OCI-LY7 (cell line): Measurements from ENCODE around the gene OR8B2. TPM values are rescaled to one million over a fixed set of nuclear protein-coding genes. Genes with fewer than 3 reads are reported as not detected.

Source experiments
- BruUV-seq: library from RNA; stranded (reverse); fragments of 400-500 nt; replicated peaks from 2 replicates; lab custom pipeline; 2021; lab: Mats Ljungman, UMichigan
- CTCF ChIA-PET: fragments of 300-600 bp; sonication (Branson Sonifier 250); formaldehyde crosslinking; loops from one replicate; lab custom pipeline; 2022; ENCODE audit warnings: antibody characterized with exemption; ENCODE audit not compliant: unreplicated experiment; lab: Charles Lee
- POLR2A ChIA-PET: fragments of 300-600 bp; sonication (Branson Sonifier 250); formaldehyde crosslinking; loops from one replicate; lab custom pipeline; 2022; ENCODE audit warnings: antibody characterized with exemption; lab: Charles Lee
- DNase-seq: peaks from one replicate; pipeline ENCODE4 v3.0.0-alpha.2; 2015; ENCODE audit warnings: low spot score
- H2AFZ ChIP-seq: fragments of 200-600 bp; sonication (generic), shearing (Covaris generic); 2 replicates; pipeline ENCODE4 v1.6.1; 2014; ENCODE audit warnings: mild to moderate bottlenecking, antibody characterized with exemption, low read length, moderate library complexity
- H3K27ac ChIP-seq: fragments of 200-600 bp; sonication (generic); 2 replicates; pipeline ENCODE4 v1.5.1; 2014; ENCODE audit warnings: mixed run types, low read depth, mild to moderate bottlenecking, moderate library complexity, low read length, inconsistent platforms; ENCODE audit not compliant: poor library complexity, severe bottlenecking
- H3K36me3 ChIP-seq: fragments of 200-600 bp; sonication (generic); 2 replicates; pipeline ENCODE4 v1.6.1; 2014; ENCODE audit warnings: mild to moderate bottlenecking, antibody characterized with exemption, low read length, moderate library complexity, mixed read lengths; ENCODE audit not compliant: insufficient read depth
- H3K4me1 ChIP-seq: fragments of 200-600 bp; sonication (generic); 2 replicates; pipeline ENCODE4 v1.5.1; 2014; ENCODE audit warnings: mild to moderate bottlenecking, low read length; ENCODE audit not compliant: insufficient read depth, poor library complexity, severe bottlenecking
- H3K4me2 ChIP-seq: fragments of 200-600 bp; sonication (generic); 2 replicates; pipeline ENCODE4 v1.6.1; 2014; ENCODE audit warnings: mild to moderate bottlenecking, low read length
- H3K4me3 ChIP-seq: fragments of 200-600 bp; sonication (generic); 2 replicates; pipeline ENCODE4 v1.5.1; 2014; ENCODE audit warnings: mild to moderate bottlenecking, low read depth, low read length; ENCODE audit not compliant: poor library complexity, severe bottlenecking
- H3K79me2 ChIP-seq: fragments of 200-600 bp; sonication (generic); 2 replicates; pipeline ENCODE4 v1.6.1; 2016; ENCODE audit warnings: low read depth, mild to moderate bottlenecking, low read length, moderate library complexity, mixed read lengths; ENCODE audit not compliant: insufficient read depth
- H3K9me2 ChIP-seq: fragments of 200-600 bp; sonication (generic); 2 replicates; pipeline ENCODE4 v1.6.1; 2016; ENCODE audit warnings: mild to moderate bottlenecking, low read length, mixed read lengths; ENCODE audit not compliant: insufficient read depth
- H3K9me3 ChIP-seq: fragments of 200-600 bp; sonication (generic); 2 replicates; pipeline ENCODE4 v1.6.1; 2014; ENCODE audit warnings: mild to moderate bottlenecking, mixed run types, low read length, mixed read lengths
- H4K20me1 ChIP-seq: fragments of 200-600 bp; sonication (generic); 2 replicates; pipeline ENCODE4 v1.6.1; 2014; ENCODE audit warnings: mild to moderate bottlenecking, antibody characterized with exemption, low read length, moderate library complexity, mixed read lengths; ENCODE audit not compliant: insufficient read depth
- EZH2phosphoT487 ChIP-seq: fragments of 200-600 bp; sonication (generic); IDR thresholded peaks from 2 replicates; pipeline ENCODE4 v1.6.1; 2018; ENCODE audit warnings: low read depth, borderline replicate concordance, mild to moderate bottlenecking, mixed run types, antibody characterized with exemption, low read length, moderate library complexity, mixed read lengths
- intact Hi-C: fragments of 100-400 bp; cut with micrococcal nuclease; formaldehyde crosslinking; loops from one replicate; pipeline ENCODE4 v1.10.0; 2022; ENCODE audit not compliant: unreplicated experiment
- total RNA-seq, 2 experiments: library from RNA; depleted of rRNA in 1 of 2; stranded (reverse); fragments of >200 nt in 1 of 2; shearing (Covaris generic) in 1 of 2; gene quantifications; 2 replicates each; pipeline ENCODE4 v1.2.3, GENCODE V29; 2014 to 2022
- TF ChIP-seq, protein P1 (sequence below): fragments of 200-600 bp; sonication (generic); conservative IDR thresholded peaks from 2 replicates; pipeline ENCODE4 v1.5.1; 2014; ENCODE audit warnings: mild to moderate bottlenecking, antibody characterized with exemption, low read length, moderate library complexity, mixed read lengths

Gene OR8B2
- total RNA-seq, 2 experiments from 2014 or later: not detected

DNA sequence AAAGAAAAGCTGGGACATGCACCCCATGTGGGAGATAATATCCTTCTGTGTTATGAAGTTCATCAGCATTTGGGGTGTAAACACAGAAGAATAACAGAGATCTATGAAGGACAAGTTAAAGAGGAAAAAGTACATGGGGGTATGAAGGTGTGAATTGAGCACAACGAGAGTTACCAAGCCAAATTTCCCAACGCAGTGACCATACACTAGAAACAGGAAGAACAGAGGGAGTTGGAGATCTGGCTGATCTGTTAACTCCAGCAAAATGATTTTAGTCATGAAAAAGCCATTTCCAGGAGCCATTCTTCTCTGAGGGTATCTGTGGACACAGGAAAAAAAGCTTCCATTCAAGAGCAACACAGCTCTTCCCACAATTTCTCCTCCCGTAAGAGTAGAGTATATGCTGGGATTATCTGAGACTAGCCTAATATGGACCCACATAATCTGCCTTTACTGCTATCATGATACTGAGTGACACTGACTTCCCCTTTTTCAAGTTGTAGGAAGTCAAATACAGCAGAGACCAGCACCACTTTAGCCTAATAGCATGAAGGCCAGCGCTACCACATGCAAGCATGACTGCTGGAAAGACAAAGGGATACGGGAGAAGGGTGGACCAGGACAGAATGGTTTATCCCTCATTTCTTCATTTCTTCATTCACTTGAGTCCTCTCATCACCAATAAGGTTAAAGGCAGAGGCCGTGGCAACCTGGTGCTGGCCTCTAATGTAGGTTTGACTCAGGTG, 44.7 kb downstream of the OR8B2 start:
- Histone ChIP-seq H3K36me3 (no peaks in the 10 kb centered on the region), H3K79me2 (no peaks in the 10 kb centered on the region), H3K27ac (no peak overlapping the region), H4K20me1 (no peaks in the 10 kb centered on the region), H3K4me1 (no peaks in the 10 kb centered on the region), H3K9me3 (no peaks in the 10 kb centered on the region), H3K9me2 (no peaks in the 10 kb centered on the region), H2AFZ (no peak overlapping the region), H3K4me3 (no peak overlapping the region), H3K4me2 (no peak overlapping the region)
- CTCF ChIA-PET: no interaction called here
- TF ChIP-seq, protein P1, sequence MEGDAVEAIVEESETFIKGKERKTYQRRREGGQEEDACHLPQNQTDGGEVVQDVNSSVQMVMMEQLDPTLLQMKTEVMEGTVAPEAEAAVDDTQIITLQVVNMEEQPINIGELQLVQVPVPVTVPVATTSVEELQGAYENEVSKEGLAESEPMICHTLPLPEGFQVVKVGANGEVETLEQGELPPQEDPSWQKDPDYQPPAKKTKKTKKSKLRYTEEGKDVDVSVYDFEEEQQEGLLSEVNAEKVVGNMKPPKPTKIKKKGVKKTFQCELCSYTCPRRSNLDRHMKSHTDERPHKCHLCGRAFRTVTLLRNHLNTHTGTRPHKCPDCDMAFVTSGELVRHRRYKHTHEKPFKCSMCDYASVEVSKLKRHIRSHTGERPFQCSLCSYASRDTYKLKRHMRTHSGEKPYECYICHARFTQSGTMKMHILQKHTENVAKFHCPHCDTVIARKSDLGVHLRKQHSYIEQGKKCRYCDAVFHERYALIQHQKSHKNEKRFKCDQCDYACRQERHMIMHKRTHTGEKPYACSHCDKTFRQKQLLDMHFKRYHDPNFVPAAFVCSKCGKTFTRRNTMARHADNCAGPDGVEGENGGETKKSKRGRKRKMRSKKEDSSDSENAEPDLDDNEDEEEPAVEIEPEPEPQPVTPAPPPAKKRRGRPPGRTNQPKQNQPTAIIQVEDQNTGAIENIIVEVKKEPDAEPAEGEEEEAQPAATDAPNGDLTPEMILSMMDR: no peak
- no peak for TF ChIP-seq EZH2phosphoT487
- POLR2A ChIA-PET: interaction anchor here (1.3 kb wide), 1 partner anchor 9 kb away, joined by 3 read pairs; no protein-coding TSS in a partner anchor
- intact Hi-C loops: no loop called here
- DNase-seq: no peak
- no TSS peak for BruUV-seq

Other genes starting within 250 kb of the OR8B2 start
- not detected in 2 replicates for gene OR10D3, start 201.2 kb downstream of the OR8B2 start, total RNA-seq (2014; rRNA removed; shearing (Covaris generic))
- not detected in 2 replicates for gene OR10D3, start 201.2 kb downstream of the OR8B2 start, total RNA-seq (2022)
- gene OR8G1, start 143.4 kb downstream of the OR8B2 start, total RNA-seq (2014; rRNA removed; shearing (Covaris generic)): not detected in 2 replicates
- not detected in 2 replicates for gene OR8G1, start 143.4 kb downstream of the OR8B2 start, total RNA-seq (2022)
- gene OR8G5, start 128.1 kb downstream of the OR8B2 start, total RNA-seq (2014; rRNA removed; shearing (Covaris generic)): not detected in 2 replicates
- not detected in 2 replicates for gene OR8G5, start 128.1 kb downstream of the OR8B2 start, total RNA-seq (2022)
- not detected in 2 replicates for gene OR8D1, start 70.5 kb downstream of the OR8B2 start, total RNA-seq (2014; rRNA removed; shearing (Covaris generic))
- not detected in 2 replicates for gene OR8D1, start 70.5 kb downstream of the OR8B2 start, total RNA-seq (2022)
- gene OR8D2, start 64.3 kb downstream of the OR8B2 start, total RNA-seq (2014; rRNA removed; shearing (Covaris generic)): not detected in 2 replicates
- gene OR8D2, start 64.3 kb downstream of the OR8B2 start, total RNA-seq (2022): not detected in 2 replicates
- not detected in 2 replicates for gene OR8B3, start 14.5 kb upstream of the OR8B2 start, total RNA-seq (2014; rRNA removed; shearing (Covaris generic))
- gene OR8B3, start 14.5 kb upstream of the OR8B2 start, total RNA-seq (2022): not detected in 2 replicates
- not detected in 2 replicates for gene OR8B4, start 40.4 kb upstream of the OR8B2 start, total RNA-seq (2014; rRNA removed; shearing (Covaris generic))
- gene OR8B4, start 40.4 kb upstream of the OR8B2 start, total RNA-seq (2022): not detected in 2 replicates
- gene OR8B8, start 61.2 kb upstream of the OR8B2 start, total RNA-seq (2014; rRNA removed; shearing (Covaris generic)): not detected in 2 replicates
- gene OR8B8, start 61.2 kb upstream of the OR8B2 start, total RNA-seq (2022): not detected in 2 replicates
- gene OR8B12, start 159.2 kb upstream of the OR8B2 start, total RNA-seq (2014; rRNA removed; shearing (Covaris generic)): not detected in 2 replicates
- not detected in 2 replicates for gene OR8B12, start 159.2 kb upstream of the OR8B2 start, total RNA-seq (2022)
- gene OR8A1, start 185.5 kb upstream of the OR8B2 start, total RNA-seq (2014; rRNA removed; shearing (Covaris generic)): not detected in 2 replicates
- gene OR8A1, start 185.5 kb upstream of the OR8B2 start, total RNA-seq (2022): not detected in 2 replicates
- not detected in 2 replicates for gene PANX3, start 226.9 kb upstream of the OR8B2 start, total RNA-seq (2014; rRNA removed; shearing (Covaris generic))
- gene PANX3, start 226.9 kb upstream of the OR8B2 start, total RNA-seq (2022): not detected in 2 replicates
- gene TBRG1, start 238.4 kb upstream of the OR8B2 start, total RNA-seq (2014; rRNA removed; shearing (Covaris generic)): 23.3 and 30.0 TPM in 2 replicates
- gene TBRG1, start 238.4 kb upstream of the OR8B2 start, total RNA-seq (2022): 34.0 and 39.1 TPM in 2 replicates